Stimulated activated CD8-positive, alpha-beta memory T cell treated with anti-CD3 and anti-CD28 coated beads, Interleukin-4, amount 100 ng/mL, for 4 hours (primary cell): ENCODE measurements around the gene PI4KB.

Experiments
- DNase-seq, 2 donors: peaks; one replicate each; pipeline ENCODE4 v3.0.0-alpha.2; 2020; ENCODE audit warnings: low read depth in 2 of 2, low spot score in 1 of 2

The PI4KB gene

GRCh38 chr1:151312826-151313225, 14.4 kb downstream of the PI4KB start:
- no peak for DNase-seq

DNA sequence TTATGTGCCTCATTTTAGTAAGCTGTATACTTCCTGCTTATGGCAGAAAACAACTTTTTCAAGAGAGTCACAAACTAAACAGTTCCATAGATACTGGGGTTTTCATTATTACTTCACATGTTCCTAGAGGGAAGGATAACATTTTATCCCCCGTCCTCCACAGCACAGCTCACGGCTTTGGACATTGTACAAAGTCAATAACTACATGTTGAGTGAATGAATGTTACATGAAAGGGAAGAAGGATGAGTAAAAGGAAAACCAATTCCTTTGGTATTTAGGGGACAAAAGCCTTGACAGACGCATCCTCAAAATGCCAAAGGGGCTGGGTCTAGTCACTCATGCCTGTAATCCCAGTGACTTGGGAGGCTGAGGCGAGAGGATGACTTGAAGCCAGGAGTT, 14.8 kb downstream of the PI4KB start:
- DNase-seq, result no peak

DNA sequence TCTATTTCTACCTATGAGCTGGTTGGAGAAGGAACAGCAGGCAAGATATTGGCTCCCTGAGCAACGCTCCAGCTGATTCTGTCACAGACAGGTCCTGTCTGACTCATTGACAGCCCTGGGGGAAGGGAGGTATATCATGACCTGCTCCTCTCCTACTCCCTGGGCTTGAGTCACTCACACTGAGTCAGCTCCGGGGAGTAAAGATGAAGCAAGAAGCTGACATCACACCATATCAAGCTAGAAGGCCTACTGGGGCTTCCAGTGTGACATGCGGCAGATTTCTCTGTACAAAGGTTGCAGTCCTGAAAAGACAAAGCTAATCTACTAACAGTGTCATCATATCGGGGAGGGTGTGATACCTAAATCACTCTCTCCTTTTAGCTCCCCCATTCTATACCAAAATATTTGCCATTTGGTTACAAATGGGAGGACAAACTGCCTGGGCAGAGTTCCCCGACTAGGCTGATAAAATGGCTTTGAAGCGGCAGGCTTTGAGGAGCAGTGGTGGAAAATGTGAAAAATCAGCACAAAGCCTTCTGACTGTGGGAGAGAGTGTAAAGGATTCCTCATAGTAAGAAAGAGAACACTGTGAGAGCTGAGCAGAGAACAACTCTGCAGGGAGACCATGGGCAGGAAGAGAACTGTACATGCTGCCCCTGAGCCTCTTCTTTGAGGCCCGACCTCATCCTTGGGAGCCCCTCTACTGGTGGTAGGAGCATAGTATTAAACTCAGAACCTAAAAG, 15.5 kb downstream of the PI4KB start:
- DNase-seq, result peak; percentile 49 to 76

GRCh38 chr1:151311011-151311410, 16.2 kb downstream of the PI4KB start:
- no peak for DNase-seq

GRCh38 chr1:151309811-151310323, 17.3 kb downstream of the PI4KB start:
- no peak for DNase-seq

DNA sequence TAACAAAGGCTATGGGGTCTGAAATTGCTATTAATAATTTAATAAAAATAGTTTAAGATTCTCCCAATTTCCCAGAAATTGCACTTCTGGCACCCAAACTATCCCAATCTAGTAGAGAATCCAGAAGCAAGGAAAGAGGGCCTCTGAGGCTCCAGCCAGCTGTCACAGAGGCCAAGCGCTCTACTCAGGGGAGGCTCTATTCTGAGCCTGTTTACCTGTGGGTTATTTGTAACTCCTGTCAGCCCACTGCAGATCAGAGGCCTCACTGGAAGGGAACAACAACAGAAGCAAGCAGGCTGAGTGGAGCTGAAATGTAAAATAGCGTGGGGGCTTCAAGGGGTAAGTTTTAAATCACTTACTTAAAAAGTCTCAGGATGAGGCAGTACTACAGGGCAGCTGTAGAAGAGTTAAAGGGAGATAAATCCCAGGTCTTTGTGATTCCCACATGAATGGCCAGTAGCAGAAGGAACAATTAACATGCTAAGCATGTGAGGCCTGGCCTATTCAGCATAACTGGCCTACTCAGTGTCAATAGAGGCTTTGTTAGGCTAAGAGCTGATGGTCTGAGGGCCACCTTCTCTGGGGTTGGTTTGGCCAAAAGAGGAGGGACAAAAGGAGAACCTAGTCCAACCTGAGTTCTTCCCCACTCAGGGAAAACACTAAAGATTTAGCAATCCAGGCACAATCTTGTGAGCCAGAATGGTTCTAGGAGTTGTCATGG, 32.3 kb downstream of the PI4KB start:
- DNase-seq, result no peak

DNA sequence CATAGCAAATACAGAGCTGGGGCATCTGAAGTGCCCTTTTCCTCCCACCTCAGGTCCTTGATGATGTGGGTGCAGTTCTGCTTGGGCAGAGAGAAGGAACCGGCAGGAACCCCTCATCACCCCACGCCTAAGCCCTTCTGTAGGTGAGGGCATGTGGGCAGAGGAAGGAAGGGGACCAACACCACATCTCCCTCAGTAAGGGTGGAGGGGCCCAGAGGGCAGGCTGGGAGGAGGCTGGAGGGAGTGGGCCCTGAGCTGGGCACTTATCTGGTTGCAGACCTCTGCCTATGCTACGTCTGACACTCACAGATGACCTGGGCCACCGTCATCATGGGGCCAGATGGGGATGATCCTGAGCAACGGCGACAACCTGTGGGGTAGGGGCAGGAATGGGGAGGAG, 34.1 kb downstream of the PI4KB start:
- DNase-seq, result no peak

DNA sequence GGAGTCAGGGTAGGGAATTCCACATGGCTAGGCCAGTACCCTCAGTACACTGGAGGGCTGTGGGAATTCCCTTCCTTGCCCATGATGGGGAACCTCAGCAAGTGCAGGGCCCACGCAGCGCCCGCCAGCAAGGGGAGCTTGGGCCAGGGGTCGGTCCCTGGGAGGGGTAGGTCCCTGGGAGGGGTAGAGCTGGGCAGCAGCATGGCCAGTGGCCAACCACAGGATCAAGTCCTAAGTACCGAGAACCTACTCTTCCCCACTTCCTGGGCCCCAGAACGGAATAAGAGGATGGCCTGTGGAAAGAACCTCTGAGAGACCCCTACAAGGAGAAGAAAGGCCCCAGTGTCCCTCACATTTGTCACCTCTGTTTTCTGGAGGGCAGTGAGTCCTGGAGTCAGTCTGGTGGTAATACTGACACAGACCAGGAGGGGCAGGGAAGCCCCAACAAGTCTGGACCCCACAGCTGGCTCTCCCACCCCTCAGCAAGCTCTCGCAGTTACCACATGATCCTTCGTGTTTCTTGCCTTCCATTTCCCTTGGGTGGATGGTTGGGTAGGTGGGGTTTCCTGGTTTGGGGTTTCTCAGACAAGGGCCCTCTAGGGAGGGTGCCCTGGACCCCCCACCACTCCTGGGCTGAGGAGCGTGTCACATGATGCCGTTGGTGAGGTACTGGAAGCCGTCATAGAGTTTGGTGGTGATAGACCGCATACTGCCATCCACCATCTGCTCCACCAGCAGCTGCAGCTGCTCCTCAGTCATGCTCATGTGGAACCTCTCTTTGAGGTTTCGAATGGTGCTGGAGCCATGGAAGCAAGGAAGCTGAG, 34.8 kb downstream of the PI4KB start:
- no peak for DNase-seq

GRCh38 chr1:151290709-151291303, 36.4 kb downstream of the PI4KB start:
- DNase-seq, result no peak

- DNase-seq, result no peak
These were observed 37.1 kb downstream of the PI4KB start for GRCh38 chr1:151289991-151290708.

DNA sequence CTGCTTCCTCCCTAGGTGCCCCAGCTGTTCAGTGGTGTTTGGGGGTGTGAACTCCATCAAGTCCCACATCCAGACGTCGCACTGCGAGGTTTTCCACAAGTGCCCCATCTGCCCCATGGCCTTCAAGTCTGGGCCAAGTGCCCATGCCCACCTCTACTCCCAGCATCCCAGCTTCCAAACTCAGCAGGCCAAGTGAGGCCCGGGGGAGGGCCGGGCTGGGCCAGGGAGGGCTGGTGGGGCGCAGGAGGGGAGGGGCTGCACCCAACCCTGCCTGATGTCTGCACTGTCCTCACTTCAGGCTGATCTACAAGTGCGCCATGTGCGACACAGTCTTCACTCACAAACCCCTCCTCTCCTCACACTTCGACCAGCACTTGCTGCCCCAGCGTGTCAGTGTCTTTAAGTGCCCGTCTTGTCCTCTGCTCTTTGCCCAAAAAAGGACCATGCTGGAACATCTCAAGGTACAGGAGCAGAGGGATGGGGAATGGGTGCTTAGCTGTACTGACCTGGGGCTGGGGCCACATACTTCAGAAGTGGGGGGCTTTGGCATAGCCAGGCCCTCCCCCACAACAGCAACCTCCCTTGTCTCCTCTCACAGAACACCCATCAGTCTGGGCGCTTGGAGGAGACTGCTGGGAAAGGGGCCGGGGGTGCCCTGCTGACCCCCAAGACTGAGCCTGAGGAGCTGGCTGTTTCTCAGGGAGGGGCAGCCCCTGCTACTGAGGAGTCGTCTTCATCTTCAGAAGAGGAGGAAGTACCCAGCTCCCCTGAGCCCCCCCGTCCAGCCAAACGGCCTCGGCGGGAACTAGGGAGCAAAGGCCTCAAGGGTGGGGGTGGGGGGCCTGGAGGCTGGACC, 37.9 kb downstream of the PI4KB start:
- DNase-seq, result no peak

- DNase-seq, result no peak
These were observed 38.7 kb downstream of the PI4KB start for GRCh38 chr1:151288502-151288901.

GRCh38 chr1:151287767-151288500, 39.3 kb downstream of the PI4KB start:
- no peak for DNase-seq

- DNase-seq, result no peak
These were observed 39.9 kb downstream of the PI4KB start for GRCh38 chr1:151287341-151287699.

GRCh38 chr1:151286619-151287340, 40.4 kb downstream of the PI4KB start:
- no peak for DNase-seq

DNA sequence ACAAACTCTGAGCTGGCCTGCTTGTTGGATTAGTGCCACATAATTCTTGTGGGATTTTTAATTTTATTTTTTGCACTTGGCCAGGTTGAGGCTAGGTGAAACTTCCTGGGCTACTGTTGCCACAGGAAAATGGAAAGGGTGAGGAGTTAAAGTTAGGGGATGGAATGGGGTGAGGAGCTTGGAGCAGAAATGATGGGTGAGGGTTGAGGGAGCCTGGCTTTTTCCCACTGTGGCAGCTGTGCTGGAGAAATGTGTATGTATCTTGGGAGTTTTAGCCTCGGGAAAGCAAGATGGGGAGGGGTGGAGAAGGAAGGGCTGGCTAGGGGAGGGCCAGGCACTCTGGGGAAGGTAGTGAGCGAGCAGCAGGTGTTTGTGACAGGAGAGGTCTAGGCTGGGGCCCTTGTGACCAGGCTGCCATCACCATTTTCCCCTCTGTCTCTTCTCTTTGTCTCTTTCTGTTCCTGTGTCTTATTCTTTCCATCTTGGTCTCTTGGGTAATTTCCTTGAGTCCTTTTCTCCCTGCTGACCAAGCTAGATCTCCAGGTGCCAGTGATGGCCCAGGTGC, 43.1 kb downstream of the PI4KB start:
- DNase-seq, result no peak

DNA sequence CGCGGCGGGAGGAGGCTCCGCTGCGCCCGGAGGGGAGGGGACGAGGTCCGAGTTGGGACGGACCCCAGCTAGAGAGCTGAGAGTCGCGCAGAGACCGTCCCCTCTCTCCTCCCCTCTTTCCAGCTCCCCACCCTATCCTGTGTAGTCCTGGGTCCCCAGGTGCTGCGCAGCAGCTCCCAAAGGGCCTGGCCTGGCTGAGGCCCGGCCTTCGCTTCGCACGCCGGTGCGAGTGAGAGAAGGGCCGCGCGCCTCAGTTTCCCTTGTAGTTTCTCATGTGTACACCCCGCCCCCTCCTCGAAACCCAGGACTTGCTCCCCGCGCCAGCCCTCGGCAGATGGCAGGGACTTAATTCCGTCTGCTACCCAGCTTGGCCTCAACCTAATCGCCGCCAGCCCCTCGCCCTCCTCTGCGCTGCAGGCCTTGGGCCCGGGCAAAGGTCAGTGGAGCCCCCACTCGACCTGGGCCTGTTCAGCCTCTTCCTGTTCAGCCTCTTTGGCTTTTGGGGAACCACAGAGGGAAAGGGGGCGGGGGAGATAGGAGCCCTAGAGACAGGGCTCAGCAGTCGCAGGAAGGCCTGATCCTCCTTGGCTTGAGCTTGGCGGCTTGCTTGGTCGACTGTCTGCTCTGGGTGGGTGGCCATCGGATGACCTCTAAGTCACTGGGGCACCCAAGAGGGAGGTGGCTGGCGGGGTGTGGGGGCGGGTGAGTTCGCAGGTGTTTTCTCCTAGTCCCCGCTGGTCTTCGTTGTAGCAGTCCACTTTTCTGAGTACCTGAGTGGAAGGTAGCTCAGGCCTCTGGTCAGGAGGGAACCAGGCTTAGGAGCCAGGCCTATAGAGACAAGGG, 44.1 kb downstream of the PI4KB start:
- DNase-seq, result no peak
